ENCODE results near the gene NME8.

The NME8 gene

DNA sequence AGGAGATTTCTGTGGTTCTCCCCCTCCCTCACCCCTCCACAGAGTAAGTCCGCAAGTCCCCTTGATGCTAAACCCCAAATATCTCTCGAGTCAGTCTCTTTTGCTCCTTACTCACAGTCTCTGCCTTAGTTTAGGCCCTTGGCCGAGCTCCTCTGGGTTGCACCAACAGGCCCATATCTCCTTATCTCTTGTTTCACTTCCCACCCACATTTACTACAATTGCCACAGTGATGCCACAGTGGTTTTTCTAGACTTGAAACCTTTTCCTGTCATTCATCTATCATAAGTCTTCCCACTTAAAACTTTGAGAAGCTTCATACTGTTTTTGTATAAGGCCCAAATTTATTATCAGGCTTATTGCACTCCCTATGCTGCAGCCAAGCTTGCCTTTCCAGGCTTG is 23.4 kb upstream of the NME8 start:
- no peaks in the 10 kb centered on the region for H3K36me3 ChIP-seq (ENCODE audit: low read depth)
- DNase-seq (ENCODE audit: low spot score) (no peak), ATAC-seq (ENCODE audit: low read depth) (no peak)
- TF ChIP-seq, protein P1, sequence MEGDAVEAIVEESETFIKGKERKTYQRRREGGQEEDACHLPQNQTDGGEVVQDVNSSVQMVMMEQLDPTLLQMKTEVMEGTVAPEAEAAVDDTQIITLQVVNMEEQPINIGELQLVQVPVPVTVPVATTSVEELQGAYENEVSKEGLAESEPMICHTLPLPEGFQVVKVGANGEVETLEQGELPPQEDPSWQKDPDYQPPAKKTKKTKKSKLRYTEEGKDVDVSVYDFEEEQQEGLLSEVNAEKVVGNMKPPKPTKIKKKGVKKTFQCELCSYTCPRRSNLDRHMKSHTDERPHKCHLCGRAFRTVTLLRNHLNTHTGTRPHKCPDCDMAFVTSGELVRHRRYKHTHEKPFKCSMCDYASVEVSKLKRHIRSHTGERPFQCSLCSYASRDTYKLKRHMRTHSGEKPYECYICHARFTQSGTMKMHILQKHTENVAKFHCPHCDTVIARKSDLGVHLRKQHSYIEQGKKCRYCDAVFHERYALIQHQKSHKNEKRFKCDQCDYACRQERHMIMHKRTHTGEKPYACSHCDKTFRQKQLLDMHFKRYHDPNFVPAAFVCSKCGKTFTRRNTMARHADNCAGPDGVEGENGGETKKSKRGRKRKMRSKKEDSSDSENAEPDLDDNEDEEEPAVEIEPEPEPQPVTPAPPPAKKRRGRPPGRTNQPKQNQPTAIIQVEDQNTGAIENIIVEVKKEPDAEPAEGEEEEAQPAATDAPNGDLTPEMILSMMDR (IDR thresholded peaks at IDR 0.05; ENCODE audit: poor library complexity, severe bottlenecking), result no peak
- H3K27me3 ChIP-seq (ENCODE audit: insufficient read depth, poor library complexity, severe bottlenecking), result no peaks in the 10 kb centered on the region
- H3K9me3 ChIP-seq (ENCODE audit: severe bottlenecking), result no peaks in the 10 kb centered on the region
- no peak overlapping the region for H3K4me3 ChIP-seq (ENCODE audit: severe bottlenecking)
- H3K27ac ChIP-seq (ENCODE audit: poor library complexity, severe bottlenecking), result no peak overlapping the region
- no peaks in the 10 kb centered on the region for H3K4me1 ChIP-seq (ENCODE audit: insufficient read depth, poor library complexity, severe bottlenecking)

DNA sequence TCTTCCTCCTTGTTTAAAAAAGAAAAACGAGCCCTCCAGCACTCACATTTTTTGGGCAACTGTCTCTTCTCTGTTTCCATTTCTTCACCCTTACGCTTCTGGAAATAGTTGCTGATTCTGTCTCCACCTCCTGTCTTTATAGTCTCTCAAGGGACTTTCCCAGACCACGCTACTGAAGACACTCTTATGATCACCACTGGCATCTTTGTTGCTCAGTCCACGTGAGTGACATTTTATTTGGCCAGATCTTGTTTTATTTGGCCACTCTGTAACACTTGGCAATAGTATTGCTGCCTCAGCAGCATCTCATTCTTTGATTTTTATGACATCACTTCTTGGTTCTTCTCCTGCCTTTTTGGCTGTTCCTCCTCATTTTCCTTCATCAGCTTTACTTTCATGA is 21.6 kb upstream of the NME8 start:
- ATAC-seq (ENCODE audit: low read depth) (no peak), DNase-seq (ENCODE audit: low spot score) (no peak)
- Histone ChIP-seq H3K4me1 (ENCODE audit: insufficient read depth, poor library complexity, severe bottlenecking) (no peaks in the 10 kb centered on the region), H3K4me3 (ENCODE audit: severe bottlenecking) (no peak overlapping the region), H3K9me3 (ENCODE audit: severe bottlenecking) (no peaks in the 10 kb centered on the region), H3K36me3 (ENCODE audit: low read depth) (no peaks in the 10 kb centered on the region), H3K27ac (ENCODE audit: poor library complexity, severe bottlenecking) (no peak overlapping the region), H3K27me3 (ENCODE audit: insufficient read depth, poor library complexity, severe bottlenecking) (no peaks in the 10 kb centered on the region)
- TF ChIP-seq, protein P1 (IDR thresholded peaks at IDR 0.05; ENCODE audit: poor library complexity, severe bottlenecking), result no peak

DNA sequence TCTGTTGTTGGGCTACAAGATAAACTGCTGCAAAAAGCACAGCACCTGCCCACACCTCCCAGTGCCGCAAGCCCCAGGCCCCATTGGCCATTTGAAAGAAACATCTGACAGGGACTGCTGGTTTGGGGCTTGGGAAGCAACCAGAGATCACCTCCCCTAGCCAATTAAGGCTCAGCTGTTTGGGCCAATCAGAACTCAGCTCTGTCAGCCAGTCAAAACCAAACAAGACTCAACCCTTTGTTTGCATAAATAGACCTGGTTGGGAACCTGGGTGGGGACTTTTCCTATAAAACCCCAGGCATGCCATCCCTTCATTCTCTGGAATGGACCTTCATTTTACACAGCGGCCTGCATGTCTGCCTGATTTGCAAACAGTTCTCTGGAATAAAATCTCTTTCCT is 17.2 kb upstream of the NME8 start:
- Histone ChIP-seq H3K4me3 (ENCODE audit: severe bottlenecking) (no peak overlapping the region), H3K27ac (ENCODE audit: poor library complexity, severe bottlenecking) (no peak overlapping the region), H3K36me3 (ENCODE audit: low read depth) (no peaks in the 10 kb centered on the region), H3K4me1 (ENCODE audit: insufficient read depth, poor library complexity, severe bottlenecking) (no peaks in the 10 kb centered on the region), H3K27me3 (ENCODE audit: insufficient read depth, poor library complexity, severe bottlenecking) (no peaks in the 10 kb centered on the region), H3K9me3 (ENCODE audit: severe bottlenecking) (no peaks in the 10 kb centered on the region)
- TF ChIP-seq, protein P1 (IDR thresholded peaks at IDR 0.05; ENCODE audit: poor library complexity, severe bottlenecking), result no peak
- DNase-seq (ENCODE audit: low spot score), result no peak
- no peak for ATAC-seq (ENCODE audit: low read depth)

DNA sequence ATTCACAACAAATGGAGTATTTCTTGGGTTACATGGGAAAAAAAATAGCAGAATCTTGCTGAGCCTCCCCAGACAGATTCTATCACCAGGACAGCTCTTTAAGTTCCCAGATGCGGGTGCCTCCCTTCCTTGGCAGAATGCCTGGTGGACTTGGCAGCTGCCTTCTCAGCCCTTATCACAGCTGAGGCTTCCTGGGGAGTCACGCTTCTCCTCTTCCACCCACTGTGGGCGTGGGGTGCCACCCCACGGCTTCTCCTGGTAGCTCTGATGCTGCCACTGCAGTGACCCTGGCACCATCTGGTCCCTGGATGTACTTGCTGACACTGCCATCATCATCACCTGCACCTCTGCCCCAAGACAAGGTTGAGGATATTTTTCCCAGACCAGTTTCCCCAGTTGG is 16.2 kb upstream of the NME8 start:
- H3K27ac ChIP-seq (ENCODE audit: poor library complexity, severe bottlenecking), result no peak overlapping the region
- ATAC-seq (ENCODE audit: low read depth) (peak; percentile 98), DNase-seq (ENCODE audit: low spot score) (peak; percentile 72)
- no peaks in the 10 kb centered on the region for H3K36me3 ChIP-seq (ENCODE audit: low read depth)
- TF ChIP-seq, protein P1 (IDR thresholded peaks at IDR 0.05; ENCODE audit: poor library complexity, severe bottlenecking), result peak; percentile 80
- H3K4me3 ChIP-seq (ENCODE audit: severe bottlenecking), result no peak overlapping the region
- H3K4me1 ChIP-seq (ENCODE audit: insufficient read depth, poor library complexity, severe bottlenecking), result no peaks in the 10 kb centered on the region
- H3K9me3 ChIP-seq (ENCODE audit: severe bottlenecking), result no peaks in the 10 kb centered on the region
- H3K27me3 ChIP-seq (ENCODE audit: insufficient read depth, poor library complexity, severe bottlenecking), result no peaks in the 10 kb centered on the region

DNA sequence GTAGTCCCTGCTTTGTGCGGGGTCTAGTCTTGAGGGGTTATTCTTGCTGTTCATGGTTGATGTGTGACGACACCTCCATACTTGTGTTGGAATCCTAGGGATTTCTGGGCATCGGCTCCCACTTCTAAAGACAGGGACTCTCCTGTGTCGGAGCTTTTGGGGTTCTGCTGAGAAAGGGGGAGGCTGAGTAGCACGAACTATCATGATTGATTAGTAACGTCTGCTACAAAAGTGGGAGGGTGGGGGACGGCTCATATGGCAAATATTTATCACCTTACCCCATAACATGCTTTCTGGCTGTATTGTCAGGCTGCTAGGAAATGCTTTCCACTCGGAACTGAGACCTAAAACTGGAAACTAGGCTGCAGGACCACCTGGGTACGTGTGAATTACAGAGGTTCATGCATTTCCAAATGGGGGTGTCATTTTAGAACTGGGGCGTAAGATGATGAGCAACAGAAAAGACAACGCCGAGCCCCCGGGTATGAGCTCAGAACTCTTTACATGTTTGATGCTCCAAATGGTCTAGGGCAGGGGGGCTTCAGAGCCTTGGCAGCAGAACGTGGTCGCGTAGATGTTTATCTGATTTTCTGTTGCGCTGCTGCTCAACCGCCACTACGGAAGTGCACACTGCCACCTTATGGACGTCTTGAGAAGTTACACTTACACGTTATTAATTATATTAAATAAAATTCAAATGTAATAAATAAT is 15.1 kb upstream of the NME8 start:
- DNase-seq (ENCODE audit: low spot score) (no peak), ATAC-seq (ENCODE audit: low read depth) (no peak)
- H3K9me3 ChIP-seq (ENCODE audit: severe bottlenecking), result no peaks in the 10 kb centered on the region
- no peaks in the 10 kb centered on the region for H3K36me3 ChIP-seq (ENCODE audit: low read depth)
- H3K4me3 ChIP-seq (ENCODE audit: severe bottlenecking), result peak overlapping the region; percentile 11
- no peak overlapping the region for H3K27ac ChIP-seq (ENCODE audit: poor library complexity, severe bottlenecking)
- no peaks in the 10 kb centered on the region for H3K27me3 ChIP-seq (ENCODE audit: insufficient read depth, poor library complexity, severe bottlenecking)
- no peaks in the 10 kb centered on the region for H3K4me1 ChIP-seq (ENCODE audit: insufficient read depth, poor library complexity, severe bottlenecking)
- TF ChIP-seq, protein P1 (IDR thresholded peaks at IDR 0.05; ENCODE audit: poor library complexity, severe bottlenecking), result peak; percentile 88
